H9 (cell line): Measurements from ENCODE around the gene PRDM2. TPM values are rescaled to one million over a fixed set of nuclear protein-coding genes. Genes with fewer than 3 reads are reported as not detected.

Experiments used
- DNase-seq: peaks from one replicate; pipeline ENCODE4 v3.0.0-alpha.2; 2017
- H2AFZ ChIP-seq: one replicate; pipeline ENCODE4 v1.6.1; 2013; ENCODE audit warnings: mild to moderate bottlenecking, low read length, control low read depth, moderate library complexity
- H2AK5ac ChIP-seq: 2 replicates; pipeline ENCODE4 v1.6.1; 2013; ENCODE audit warnings: low read length, control low read depth, mixed read lengths; ENCODE audit not compliant: insufficient read length
- H2BK120ac ChIP-seq: one replicate; pipeline ENCODE4 v1.6.1; 2013; ENCODE audit warnings: low read depth, mild to moderate bottlenecking, low read length, control low read depth, inconsistent platforms; ENCODE audit not compliant: poor library complexity, severe bottlenecking
- H2BK12ac ChIP-seq: 2 replicates; pipeline ENCODE4 v1.6.1; 2013; ENCODE audit warnings: low read length, control low read depth, mixed read lengths, low read depth; ENCODE audit not compliant: insufficient read length
- H2BK15ac ChIP-seq: 2 replicates; pipeline ENCODE4 v1.6.1; 2013; ENCODE audit warnings: low read depth, low read length, control low read depth
- H2BK20ac ChIP-seq: one replicate; pipeline ENCODE4 v1.6.1; 2013; ENCODE audit warnings: low read depth, mild to moderate bottlenecking, low read length, control low read depth, inconsistent platforms; ENCODE audit not compliant: poor library complexity, severe bottlenecking
- H2BK5ac ChIP-seq: 2 replicates; pipeline ENCODE4 v1.6.1; 2013; ENCODE audit warnings: low read length, control low read depth, mixed read lengths; ENCODE audit not compliant: insufficient read length
- H3K14ac ChIP-seq: 2 replicates; pipeline ENCODE4 v1.6.1; 2013; ENCODE audit warnings: low read length, control low read depth; ENCODE audit not compliant: insufficient read depth
- H3K18ac ChIP-seq: 2 replicates; pipeline ENCODE4 v1.6.1; 2013; ENCODE audit warnings: low read depth, mild to moderate bottlenecking, mixed read lengths, low read length, control low read depth; ENCODE audit not compliant: insufficient read length
- H3K23ac ChIP-seq: 2 replicates; pipeline ENCODE4 v1.6.1; 2013; ENCODE audit warnings: low read length, control low read depth, mixed read lengths, low read depth; ENCODE audit not compliant: insufficient read length
- H3K23me2 ChIP-seq: 2 replicates; pipeline ENCODE4 v1.6.1; 2013; ENCODE audit warnings: low read depth, mild to moderate bottlenecking, mixed read lengths, low read length, control low read depth; ENCODE audit not compliant: insufficient read length, poor library complexity, severe bottlenecking
- H3K27ac ChIP-seq: 2 replicates; pipeline ENCODE4 v1.5.1; 2013; ENCODE audit warnings: low read length, control low read depth, mixed read lengths, low read depth; ENCODE audit not compliant: insufficient read length
- H3K27me3 ChIP-seq: 2 replicates; pipeline ENCODE4 v1.6.1; 2013; ENCODE audit warnings: low read length, control low read depth, inconsistent platforms; ENCODE audit not compliant: insufficient read depth
- H3K4ac ChIP-seq: 2 replicates; pipeline ENCODE4 v1.6.1; 2013; ENCODE audit warnings: low read depth, mild to moderate bottlenecking, control low read depth, inconsistent platforms, low read length, moderate library complexity
- H3K4me1 ChIP-seq: 2 replicates; pipeline ENCODE4 v1.6.1; 2013; ENCODE audit warnings: low read length, control low read depth, inconsistent platforms; ENCODE audit not compliant: insufficient read depth
- H3K4me2 ChIP-seq: 2 replicates; pipeline ENCODE4 v1.6.1; 2013; ENCODE audit warnings: low read length, control low read depth, mixed read lengths; ENCODE audit not compliant: insufficient read length, insufficient read depth
- H3K56ac ChIP-seq: 2 replicates; pipeline ENCODE4 v1.6.1; 2013; ENCODE audit warnings: low read depth, mild to moderate bottlenecking, mixed read lengths, low read length, control low read depth; ENCODE audit not compliant: insufficient read length
- H3K79me1 ChIP-seq: 2 replicates; pipeline ENCODE4 v1.6.1; 2013; ENCODE audit warnings: low read depth, mild to moderate bottlenecking, moderate library complexity, low read length, control low read depth, inconsistent platforms; ENCODE audit not compliant: insufficient read depth, poor library complexity, severe bottlenecking
- H3K79me2 ChIP-seq: 2 replicates; pipeline ENCODE4 v1.6.1; 2013; ENCODE audit warnings: low read length, control low read depth, inconsistent platforms; ENCODE audit not compliant: insufficient read depth
- H3K9ac ChIP-seq: 2 replicates; pipeline ENCODE4 v1.6.1; 2013; ENCODE audit warnings: low read length, control low read depth, mixed read lengths; ENCODE audit not compliant: insufficient read length; ENCODE audit errors: extremely low read depth
- H3K9me3 ChIP-seq: one replicate; pipeline ENCODE4 v1.6.1; 2013; ENCODE audit warnings: low read depth, low read length, inconsistent platforms; ENCODE audit not compliant: control insufficient read depth
- H3T11ph ChIP-seq: one replicate; pipeline ENCODE4 v1.6.1; 2013; ENCODE audit warnings: mild to moderate bottlenecking, low read length, control low read depth, inconsistent platforms
- H4K20me1 ChIP-seq: one replicate; pipeline ENCODE4 v1.6.1; 2013; ENCODE audit not compliant: control insufficient read depth, insufficient read length, insufficient read depth
- H4K5ac ChIP-seq: 2 replicates; pipeline ENCODE4 v1.6.1; 2013; ENCODE audit warnings: low read depth, mild to moderate bottlenecking, mixed read lengths, low read length, control low read depth; ENCODE audit not compliant: insufficient read length
- H4K8ac ChIP-seq: replicated peaks from 2 replicates; pipeline ENCODE4 v1.6.1; 2013; ENCODE audit warnings: low read length, control low read depth, mixed read lengths, low read depth; ENCODE audit not compliant: insufficient read length
- H4K91ac ChIP-seq: 2 replicates; pipeline ENCODE4 v1.6.1; 2013; ENCODE audit warnings: low read depth, mild to moderate bottlenecking, moderate library complexity, mixed read lengths, low read length, control low read depth; ENCODE audit not compliant: insufficient read length
- H3K27ac Mint-ChIP-seq, 3 experiments: 2 replicates in 2 of 3; 3 replicates in 1 of 3; pipeline ENCODE4 v1.8.0; 2020 to 2021; ENCODE audit warnings: mixed read lengths in 3 of 3, mild to moderate bottlenecking in 1 of 3, moderate library complexity in 1 of 3
- H3K27me3 Mint-ChIP-seq: 2 replicates; pipeline ENCODE4 v1.8.0; 2021; ENCODE audit warnings: low read depth, mild to moderate bottlenecking, moderate library complexity, mixed read lengths
- H3K36me3 Mint-ChIP-seq, 3 experiments: 2 replicates in 2 of 3; 3 replicates in 1 of 3; pipeline ENCODE4 v1.8.0; 2020 to 2021; ENCODE audit warnings: low read depth in 3 of 3, mixed read lengths in 3 of 3; ENCODE audit not compliant: insufficient read depth in 1 of 3
- H3K4me1 Mint-ChIP-seq, 2 experiments: 2 replicates each; pipeline ENCODE4 v1.8.0; 2020; ENCODE audit warnings: mixed read lengths in 2 of 2
- H3K4me3 Mint-ChIP-seq, 2 experiments: 2 replicates in 1 of 2; 3 replicates in 1 of 2; pipeline ENCODE4 v1.8.0; 2020 to 2021; ENCODE audit warnings: mild to moderate bottlenecking in 2 of 2, mixed read lengths in 2 of 2, moderate library complexity in 1 of 2
- H3K9me3 Mint-ChIP-seq, 2 experiments: 2 replicates in 1 of 2; 3 replicates in 1 of 2; pipeline ENCODE4 v1.8.0; 2020; ENCODE audit warnings: mild to moderate bottlenecking in 2 of 2, mixed read lengths in 2 of 2, moderate library complexity in 1 of 2
- WGBS: extraction: QIAGEN DNeasy Blood & Tissue Kit; methylation state at CpG from one replicate; pipeline ENCODE4 v1.1.7; 2013; ENCODE audit warnings: missing lambda C conversion rate, low lambda C conversion rate, mixed read lengths; ENCODE audit not compliant: insufficient read length; ENCODE audit errors: extremely low coverage; 5-methylcytosine and 5-hydroxymethylcytosine counted together
- total RNA-seq: library from RNA; stranded (reverse); gene quantifications from 2 replicates; pipeline ENCODE4 v1.2.1, GENCODE V29; 2021
- TF ChIP-seq, protein P1 (sequence below): fragments of 200-600 bp; sonication (generic); conservative IDR thresholded peaks from 3 replicates; pipeline ENCODE4 v1.8.0; 2021; ENCODE audit warnings: antibody characterized with exemption, mild to moderate bottlenecking

Gene PRDM2
- total RNA-seq, 1 experiment from 2014 or later, result 24.5 TPM

DNA sequence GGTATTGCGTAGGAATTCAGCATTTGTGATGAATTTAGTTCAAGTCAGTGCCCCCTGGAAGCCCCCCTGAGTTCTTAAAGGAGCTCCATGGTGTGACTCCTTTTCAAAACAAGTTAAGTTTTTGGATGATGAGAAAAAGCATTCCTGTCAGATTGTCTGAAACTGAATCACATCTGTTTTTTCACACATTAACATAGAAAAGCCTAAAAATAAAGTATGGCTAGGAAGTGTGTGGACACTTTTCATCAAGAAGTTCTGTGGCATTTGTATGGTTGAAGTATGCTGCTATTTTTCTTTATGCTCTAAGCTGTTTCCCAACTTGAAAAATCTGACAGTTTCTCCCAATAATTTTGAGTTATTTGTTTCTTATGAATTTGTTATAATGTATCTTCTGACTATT is 33.7 kb downstream of the PRDM2 start:
- TF ChIP-seq, protein P1, sequence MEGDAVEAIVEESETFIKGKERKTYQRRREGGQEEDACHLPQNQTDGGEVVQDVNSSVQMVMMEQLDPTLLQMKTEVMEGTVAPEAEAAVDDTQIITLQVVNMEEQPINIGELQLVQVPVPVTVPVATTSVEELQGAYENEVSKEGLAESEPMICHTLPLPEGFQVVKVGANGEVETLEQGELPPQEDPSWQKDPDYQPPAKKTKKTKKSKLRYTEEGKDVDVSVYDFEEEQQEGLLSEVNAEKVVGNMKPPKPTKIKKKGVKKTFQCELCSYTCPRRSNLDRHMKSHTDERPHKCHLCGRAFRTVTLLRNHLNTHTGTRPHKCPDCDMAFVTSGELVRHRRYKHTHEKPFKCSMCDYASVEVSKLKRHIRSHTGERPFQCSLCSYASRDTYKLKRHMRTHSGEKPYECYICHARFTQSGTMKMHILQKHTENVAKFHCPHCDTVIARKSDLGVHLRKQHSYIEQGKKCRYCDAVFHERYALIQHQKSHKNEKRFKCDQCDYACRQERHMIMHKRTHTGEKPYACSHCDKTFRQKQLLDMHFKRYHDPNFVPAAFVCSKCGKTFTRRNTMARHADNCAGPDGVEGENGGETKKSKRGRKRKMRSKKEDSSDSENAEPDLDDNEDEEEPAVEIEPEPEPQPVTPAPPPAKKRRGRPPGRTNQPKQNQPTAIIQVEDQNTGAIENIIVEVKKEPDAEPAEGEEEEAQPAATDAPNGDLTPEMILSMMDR, result no peak
- Mint-ChIP-seq H3K9me3 (no peaks in the 10 kb centered on the region), H3K27ac (no peak overlapping the region), H3K27me3 (peaks cover 6% of the 10 kb centered on the region), H3K4me1 (no peaks in the 10 kb centered on the region), H3K4me3 (no peak overlapping the region), H3K36me3 (no peaks in the 10 kb centered on the region)
- H3K18ac ChIP-seq, result no peak overlapping the region
- no peak overlapping the region for H3K14ac ChIP-seq
- no peaks in the 10 kb centered on the region for H3K23me2 ChIP-seq
- H2BK20ac ChIP-seq, result no peak overlapping the region
- H4K20me1 ChIP-seq, result no peaks in the 10 kb centered on the region
- H3K4me1 ChIP-seq, result no peaks in the 10 kb centered on the region
- H3K4ac ChIP-seq, result no peak overlapping the region
- no peak overlapping the region for H2BK5ac ChIP-seq
- H3K23ac ChIP-seq, result no peak overlapping the region
- no peak overlapping the region for H4K8ac ChIP-seq
- no peak overlapping the region for H2BK120ac ChIP-seq
- no peak overlapping the region for H2AFZ ChIP-seq
- WGBS, result no CpG with 5 or more reads among the region's 1 CpG
- H3K56ac ChIP-seq, result no peak overlapping the region
- H2AK5ac ChIP-seq, result no peak overlapping the region
- H3K4me2 ChIP-seq, result no peak overlapping the region
- no peak for DNase-seq
- H2BK12ac ChIP-seq, result no peak overlapping the region
- H4K91ac ChIP-seq, result no peak overlapping the region
- H3K27me3 ChIP-seq, result no peaks in the 10 kb centered on the region
- H2BK15ac ChIP-seq, result no peak overlapping the region
- no peak overlapping the region for H3K9ac ChIP-seq
- no peak overlapping the region for H3K27ac ChIP-seq
- no peak overlapping the region for H4K5ac ChIP-seq
- no peaks in the 10 kb centered on the region for H3K79me1 ChIP-seq
- no peaks in the 10 kb centered on the region for H3K9me3 ChIP-seq
- no peaks in the 10 kb centered on the region for H3K79me2 ChIP-seq
- H3T11ph ChIP-seq, result no peak overlapping the region
